Measurements from ENCODE around the gene PATJ. TPM values are rescaled to one million over a fixed set of nuclear protein-coding genes. Genes with fewer than 3 reads are reported as not detected.
"Not testable (repeated sequence)": the region's sequence is repeated elsewhere in the genome, so short reads cannot be mapped to it uniquely, and the experiment has no call there.

The PATJ gene
- total RNA-seq, 1 donor from 2014 or later = 10.7 TPM

- no peak for DNase-seq (ENCODE audit: low spot score)
- no peaks in the 10 kb centered on the region for H3K36me3 Mint-ChIP-seq (ENCODE audit: low read depth)
- no peak overlapping the region for H3K4me3 Mint-ChIP-seq (ENCODE audit: unreplicated experiment)
- H3K9me3 Mint-ChIP-seq (ENCODE audit: low read depth) = no peaks in the 10 kb centered on the region
- H3K27me3 Mint-ChIP-seq (ENCODE audit: low read depth) = peaks cover 2% of the 10 kb centered on the region
- TF ChIP-seq, protein P1, sequence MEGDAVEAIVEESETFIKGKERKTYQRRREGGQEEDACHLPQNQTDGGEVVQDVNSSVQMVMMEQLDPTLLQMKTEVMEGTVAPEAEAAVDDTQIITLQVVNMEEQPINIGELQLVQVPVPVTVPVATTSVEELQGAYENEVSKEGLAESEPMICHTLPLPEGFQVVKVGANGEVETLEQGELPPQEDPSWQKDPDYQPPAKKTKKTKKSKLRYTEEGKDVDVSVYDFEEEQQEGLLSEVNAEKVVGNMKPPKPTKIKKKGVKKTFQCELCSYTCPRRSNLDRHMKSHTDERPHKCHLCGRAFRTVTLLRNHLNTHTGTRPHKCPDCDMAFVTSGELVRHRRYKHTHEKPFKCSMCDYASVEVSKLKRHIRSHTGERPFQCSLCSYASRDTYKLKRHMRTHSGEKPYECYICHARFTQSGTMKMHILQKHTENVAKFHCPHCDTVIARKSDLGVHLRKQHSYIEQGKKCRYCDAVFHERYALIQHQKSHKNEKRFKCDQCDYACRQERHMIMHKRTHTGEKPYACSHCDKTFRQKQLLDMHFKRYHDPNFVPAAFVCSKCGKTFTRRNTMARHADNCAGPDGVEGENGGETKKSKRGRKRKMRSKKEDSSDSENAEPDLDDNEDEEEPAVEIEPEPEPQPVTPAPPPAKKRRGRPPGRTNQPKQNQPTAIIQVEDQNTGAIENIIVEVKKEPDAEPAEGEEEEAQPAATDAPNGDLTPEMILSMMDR (IDR thresholded peaks at IDR 0.05) = no peak
- no peak overlapping the region for H3K27ac Mint-ChIP-seq (ENCODE audit: unreplicated experiment)
- H3K4me1 Mint-ChIP-seq (ENCODE audit: low read depth) = no peaks in the 10 kb centered on the region
These were observed 436.1 kb downstream of the PATJ start for GRCh38 chr1:62178372-62178771.

DNA sequence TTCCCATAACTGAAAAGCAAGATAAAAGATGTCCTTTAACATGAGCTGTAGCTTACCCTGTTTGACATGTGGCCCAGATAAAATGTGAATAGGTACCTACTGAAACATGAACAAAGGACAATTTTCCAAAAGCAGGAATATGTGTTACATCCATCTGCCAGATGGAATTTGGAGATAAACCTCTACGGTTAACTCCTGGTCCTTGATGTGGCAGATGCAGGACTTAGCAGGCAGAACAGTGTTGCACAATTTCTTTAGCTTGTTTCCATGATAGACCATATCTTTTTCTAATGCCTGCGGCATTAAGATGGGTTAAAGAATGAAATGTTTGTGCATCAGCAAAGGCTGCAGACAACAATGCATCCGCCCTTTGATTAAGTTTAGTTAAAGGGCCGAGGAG, 437.8 kb downstream of the PATJ start:
- H3K36me3 Mint-ChIP-seq (ENCODE audit: low read depth); H3K27ac Mint-ChIP-seq (ENCODE audit: unreplicated experiment); H3K27me3 Mint-ChIP-seq (ENCODE audit: low read depth); H3K4me1 Mint-ChIP-seq (ENCODE audit: low read depth); H3K4me3 Mint-ChIP-seq (ENCODE audit: unreplicated experiment); DNase-seq (ENCODE audit: low spot score); H3K9me3 Mint-ChIP-seq (ENCODE audit: low read depth): not testable (repeated sequence)

- no peaks in the 10 kb centered on the region for H3K4me1 Mint-ChIP-seq (ENCODE audit: low read depth)
- TF ChIP-seq, protein P1 (IDR thresholded peaks at IDR 0.05) = no peak
- H3K27me3 Mint-ChIP-seq (ENCODE audit: low read depth) = peaks cover 2% of the 10 kb centered on the region
- no peaks in the 10 kb centered on the region for H3K36me3 Mint-ChIP-seq (ENCODE audit: low read depth)
- no peak overlapping the region for H3K4me3 Mint-ChIP-seq (ENCODE audit: unreplicated experiment)
- H3K27ac Mint-ChIP-seq (ENCODE audit: unreplicated experiment) = no peak overlapping the region
- no peak for DNase-seq (ENCODE audit: low spot score)
- H3K9me3 Mint-ChIP-seq (ENCODE audit: low read depth) = no peaks in the 10 kb centered on the region
These were observed 438.4 kb downstream of the PATJ start for GRCh38 chr1:62180639-62181038.

DNA sequence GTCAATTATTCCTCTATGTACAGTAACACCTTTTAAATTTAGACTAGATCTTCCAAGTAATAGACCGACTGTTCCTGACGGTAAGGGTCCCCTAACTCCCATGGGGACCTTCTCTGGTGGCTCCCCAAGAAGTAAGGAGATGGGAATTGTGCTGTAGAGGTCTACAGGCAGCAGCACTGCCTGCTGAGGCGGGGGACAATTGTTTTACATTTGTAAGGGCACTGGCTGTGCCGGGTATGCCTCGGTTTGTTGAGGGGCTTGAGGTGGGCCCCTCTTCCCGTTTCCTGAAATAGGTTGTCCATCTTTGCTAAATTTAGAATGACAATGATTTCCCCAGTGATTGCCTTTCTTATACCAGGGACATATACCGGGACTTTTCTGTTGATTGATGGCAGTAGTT, 439.3 kb downstream of the PATJ start:
- Mint-ChIP-seq H3K36me3 (ENCODE audit: low read depth) (no peaks in the 10 kb centered on the region), H3K4me1 (ENCODE audit: low read depth) (no peaks in the 10 kb centered on the region), H3K9me3 (ENCODE audit: low read depth) (no peaks in the 10 kb centered on the region), H3K4me3 (ENCODE audit: unreplicated experiment) (no peak overlapping the region), H3K27ac (ENCODE audit: unreplicated experiment) (no peak overlapping the region), H3K27me3 (ENCODE audit: low read depth) (peaks cover 2% of the 10 kb centered on the region)
- no peak for DNase-seq (ENCODE audit: low spot score)
- TF ChIP-seq, protein P1 (IDR thresholded peaks at IDR 0.05) = no peak

DNA sequence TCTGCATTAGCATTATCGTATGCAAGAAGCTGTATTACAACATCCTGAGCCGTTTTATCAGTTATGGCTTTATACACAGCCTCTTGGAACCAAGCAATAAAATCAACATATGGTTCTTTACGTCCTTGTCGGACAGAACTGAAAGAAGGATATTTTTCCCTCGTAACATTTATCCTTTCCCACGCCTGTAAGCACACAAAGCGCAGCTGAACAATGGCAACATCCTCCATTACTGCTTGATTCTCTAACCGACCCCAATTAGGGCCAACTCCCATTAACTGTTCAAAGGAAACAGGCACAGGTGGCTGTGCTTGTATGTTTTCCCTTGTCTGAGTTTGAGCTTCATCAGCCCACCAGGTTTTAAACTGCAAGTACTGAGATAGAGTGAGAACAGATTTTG, 439.9 kb downstream of the PATJ start:
- H3K4me1 Mint-ChIP-seq (ENCODE audit: low read depth); H3K36me3 Mint-ChIP-seq (ENCODE audit: low read depth); H3K27ac Mint-ChIP-seq (ENCODE audit: unreplicated experiment); H3K27me3 Mint-ChIP-seq (ENCODE audit: low read depth); H3K9me3 Mint-ChIP-seq (ENCODE audit: low read depth); DNase-seq (ENCODE audit: low spot score); H3K4me3 Mint-ChIP-seq (ENCODE audit: unreplicated experiment): not testable (repeated sequence)

DNA sequence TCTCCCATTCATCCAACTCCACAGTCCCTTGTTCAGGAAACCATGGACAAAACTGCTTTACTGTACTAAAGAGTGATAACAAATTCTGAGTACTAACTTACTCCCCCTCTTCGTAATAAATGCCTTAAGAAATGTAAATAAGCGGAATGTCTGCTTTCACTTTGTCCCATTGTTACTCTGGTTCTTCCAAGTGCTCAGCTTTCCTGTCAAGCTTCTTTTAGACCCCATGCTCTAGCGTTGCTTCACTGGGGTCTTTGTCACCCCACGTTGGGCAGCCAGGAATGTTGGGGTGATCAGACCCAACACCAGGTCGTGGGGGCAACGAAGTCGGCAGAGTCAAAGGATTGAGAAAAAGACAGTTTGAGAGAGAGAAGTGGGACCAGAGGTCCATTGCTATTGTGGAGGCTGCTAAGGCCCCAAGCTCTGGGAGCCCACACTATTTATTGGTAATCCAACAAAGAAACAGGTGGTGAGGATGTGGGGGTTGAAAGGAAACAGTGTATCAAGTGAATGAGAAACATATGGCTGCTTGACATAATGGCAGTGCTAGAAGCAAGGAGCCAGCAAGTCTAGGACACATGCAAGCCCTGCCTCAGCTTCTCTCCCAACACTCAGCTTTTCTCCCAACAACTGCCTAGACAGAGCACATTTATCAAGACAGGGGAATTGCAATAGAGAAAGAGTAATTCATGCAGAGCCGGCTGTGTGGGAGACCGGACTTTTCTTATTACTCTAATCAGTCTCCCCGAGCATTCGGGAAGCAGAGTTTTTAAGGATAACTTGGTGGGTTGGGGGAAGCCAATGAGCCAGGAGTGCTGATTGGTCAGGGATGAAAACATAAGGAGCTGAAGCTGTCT, 441.1 kb downstream of the PATJ start:
- H3K27ac Mint-ChIP-seq (ENCODE audit: unreplicated experiment); H3K9me3 Mint-ChIP-seq (ENCODE audit: low read depth); H3K27me3 Mint-ChIP-seq (ENCODE audit: low read depth); H3K4me3 Mint-ChIP-seq (ENCODE audit: unreplicated experiment); H3K36me3 Mint-ChIP-seq (ENCODE audit: low read depth); H3K4me1 Mint-ChIP-seq (ENCODE audit: low read depth); DNase-seq (ENCODE audit: low spot score): not testable (repeated sequence)

DNA sequence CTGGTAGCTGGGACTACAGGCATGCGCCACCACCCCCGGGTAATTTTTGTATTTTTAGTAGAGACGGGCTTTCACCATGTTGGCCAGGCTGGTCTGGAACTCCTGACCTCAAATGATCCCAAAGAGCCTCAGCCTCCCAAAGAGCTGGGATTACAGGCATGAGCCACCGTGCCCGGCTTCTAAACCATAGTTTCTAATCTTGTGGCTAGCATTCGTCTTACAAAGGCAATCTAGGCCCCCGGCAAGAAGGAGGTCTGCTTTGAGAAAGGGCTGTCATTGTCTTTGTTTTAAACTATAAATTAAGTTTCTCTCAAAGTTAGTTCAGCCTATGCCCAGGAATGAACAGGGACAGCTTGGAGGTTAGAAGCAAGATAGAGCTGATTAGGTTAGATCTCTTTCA, 442.1 kb downstream of the PATJ start:
- H3K4me3 Mint-ChIP-seq (ENCODE audit: unreplicated experiment) = no peak overlapping the region
- H3K9me3 Mint-ChIP-seq (ENCODE audit: low read depth) = no peaks in the 10 kb centered on the region
- H3K27me3 Mint-ChIP-seq (ENCODE audit: low read depth) = peaks cover 2% of the 10 kb centered on the region
- no peak overlapping the region for H3K27ac Mint-ChIP-seq (ENCODE audit: unreplicated experiment)
- no peaks in the 10 kb centered on the region for H3K4me1 Mint-ChIP-seq (ENCODE audit: low read depth)
- DNase-seq (ENCODE audit: low spot score) = no peak
- TF ChIP-seq, protein P1 (IDR thresholded peaks at IDR 0.05) = no peak
- H3K36me3 Mint-ChIP-seq (ENCODE audit: low read depth) = no peaks in the 10 kb centered on the region

- not testable (repeated sequence) for H3K4me1 Mint-ChIP-seq (ENCODE audit: low read depth); H3K9me3 Mint-ChIP-seq (ENCODE audit: low read depth); H3K27me3 Mint-ChIP-seq (ENCODE audit: low read depth); H3K4me3 Mint-ChIP-seq (ENCODE audit: unreplicated experiment); H3K36me3 Mint-ChIP-seq (ENCODE audit: low read depth); DNase-seq (ENCODE audit: low spot score); H3K27ac Mint-ChIP-seq (ENCODE audit: unreplicated experiment)
These were observed 443.0 kb downstream of the PATJ start for GRCh38 chr1:62185233-62185632.
